Measurements from ENCODE around the gene ZSWIM4.

ZSWIM4 gene

GRCh38 chr19:13757805-13758772 is 37.2 kb upstream of the ZSWIM4 start:
- POLR2A ChIA-PET, result no interaction called here
- DNase-seq (ENCODE audit: extremely low spot score), result no peak
- TF ChIP-seq FOXM1 (IDR thresholded peaks at IDR 0.05; ENCODE audit: borderline replicate concordance), result no peak
- CTCF ChIA-PET, result no interaction called here

GRCh38 chr19:13758795-13759194 is 36.4 kb upstream of the ZSWIM4 start:
- POLR2A ChIA-PET, result no interaction called here
- no peak for DNase-seq (ENCODE audit: extremely low spot score)
- CTCF ChIA-PET, result no interaction called here
- no peak for TF ChIP-seq FOXM1 (IDR thresholded peaks at IDR 0.05; ENCODE audit: borderline replicate concordance)

GRCh38 chr19:13761423-13761822 is 33.8 kb upstream of the ZSWIM4 start:
- CTCF ChIA-PET, result interaction anchor here (0.6 kb wide), 1 partner anchor 10 kb away, joined by 3 read pairs; no protein-coding TSS in a partner anchor
- POLR2A ChIA-PET, result interaction anchor here (1.5 kb wide), 1 partner anchor 13 kb away, joined by 6 read pairs; a partner anchor contains a TSS
- TF ChIP-seq L3MBTL2 (conservative IDR thresholded peaks at IDR 0.05), result no peak
- no peak for TF ChIP-seq ARNT (IDR thresholded peaks at IDR 0.05)
- TF ChIP-seq ZNF384 (IDR thresholded peaks at IDR 0.05), result no peak
- TF ChIP-seq NFRKB (IDR thresholded peaks at IDR 0.05), result no peak
- no peak for TF ChIP-seq FOXM1 (IDR thresholded peaks at IDR 0.05; ENCODE audit: borderline replicate concordance)
- no peak for TF ChIP-seq CTBP1 (IDR thresholded peaks at IDR 0.05; ENCODE audit: borderline replicate concordance)
- TF ChIP-seq SP1 (IDR thresholded peaks at IDR 0.05), result no peak
- no peak for TF ChIP-seq HDGF (IDR thresholded peaks at IDR 0.05; ENCODE audit: borderline replicate concordance)
- TF ChIP-seq ELF4 (IDR thresholded peaks at IDR 0.05), result no peak
- TF ChIP-seq FOXK2 (IDR thresholded peaks at IDR 0.05), result no peak
- no peak for DNase-seq (ENCODE audit: extremely low spot score)

- no peak for TF ChIP-seq FOXK2 (IDR thresholded peaks at IDR 0.05)
- CTCF ChIA-PET, result interaction anchor here (0.8 kb wide), 1 partner anchor 99 kb away, joined by 8 read pairs; no protein-coding TSS in a partner anchor
- POLR2A ChIA-PET, result interaction anchor here (1.0 kb wide), 1 partner anchor 31 kb away, joined by 4 read pairs; no protein-coding TSS in a partner anchor
- DNase-seq (ENCODE audit: extremely low spot score), result no peak
Observed at GRCh38 chr19:13762635-13763235, 32.5 kb upstream of the ZSWIM4 start.

GRCh38 chr19:13763265-13763664 is 32.0 kb upstream of the ZSWIM4 start:
- TF ChIP-seq LEF1 (IDR thresholded peaks at IDR 0.05; ENCODE audit: borderline replicate concordance), result no peak
- no peak for TF ChIP-seq PKNOX1 (IDR thresholded peaks at IDR 0.05)
- no peak for TF ChIP-seq FOXM1 (IDR thresholded peaks at IDR 0.05; ENCODE audit: borderline replicate concordance)
- TF ChIP-seq ELF4 (IDR thresholded peaks at IDR 0.05), result no peak
- no peak for TF ChIP-seq FOXA1 (IDR thresholded peaks at IDR 0.05)
- no peak for TF ChIP-seq SP1 (IDR thresholded peaks at IDR 0.05)
- no peak for DNase-seq (ENCODE audit: extremely low spot score)
- ChIA-PET CTCF (interaction anchor here (0.8 kb wide), 1 partner anchor 99 kb away, joined by 8 read pairs; no protein-coding TSS in a partner anchor), POLR2A (interaction anchor here (1.0 to 1.5 kb wide), 2 partner anchors 15 to 32 kb away, joined by 4 to 16 read pairs; a partner anchor contains a TSS)

GRCh38 chr19:13764101-13764807 is 31.0 kb upstream of the ZSWIM4 start, which contains the start of gene MRI1:
Gene MRI1, plus strand, starts transcription at chr19:13764522. Its CDS starts 67 bp downstream, at chr19:13764589.
- TF ChIP-seq FOXA1 (IDR thresholded peaks at IDR 0.05), result no peak
- TF ChIP-seq TARDBP (IDR thresholded peaks at IDR 0.05), result peak; percentile 71; the same call in 1 of the 2 replicates
- CTCF ChIA-PET, result interaction anchor here (0.6 kb wide), 1 partner anchor 90 kb away, joined by 3 read pairs; no protein-coding TSS in a partner anchor
- DNase-seq (ENCODE audit: extremely low spot score), result peak; percentile 87
- POLR2A ChIA-PET, result interaction anchor here (0.6 to 2.1 kb wide), 12 partner anchors 8 to 612 kb away, joined by 3 to 31 read pairs (median 5); partner anchors contain the start of genes C19orf53 and ZSWIM4

- ChIA-PET POLR2A (interaction anchor here (1.0 to 2.1 kb wide), 9 partner anchors 9 to 90 kb away, joined by 3 to 31 read pairs (median 6); partner anchors contain the start of genes C19orf53 and ZSWIM4), CTCF (no interaction called here)
- TF ChIP-seq PKNOX1 (IDR thresholded peaks at IDR 0.05) (no peak), NFRKB (IDR thresholded peaks at IDR 0.05) (no peak), FOXA1 (IDR thresholded peaks at IDR 0.05) (no peak), FOXM1 (IDR thresholded peaks at IDR 0.05; ENCODE audit: borderline replicate concordance) (no peak), L3MBTL2 (conservative IDR thresholded peaks at IDR 0.05) (no peak), ZNF384 (IDR thresholded peaks at IDR 0.05) (no peak), BHLHE40 (IDR thresholded peaks at IDR 0.05; ENCODE audit: borderline replicate concordance) (no peak), SP1 (IDR thresholded peaks at IDR 0.05) (no peak), FOXK2 (IDR thresholded peaks at IDR 0.05) (no peak), TARDBP (IDR thresholded peaks at IDR 0.05) (no peak), HDGF (IDR thresholded peaks at IDR 0.05; ENCODE audit: borderline replicate concordance) (no peak), CTBP1 (IDR thresholded peaks at IDR 0.05; ENCODE audit: borderline replicate concordance) (no peak), LEF1 (IDR thresholded peaks at IDR 0.05; ENCODE audit: borderline replicate concordance) (no peak), SUZ12 (IDR thresholded peaks at IDR 0.05) (no peak), ELF4 (IDR thresholded peaks at IDR 0.05) (no peak), ARNT (IDR thresholded peaks at IDR 0.05) (no peak)
- DNase-seq (ENCODE audit: extremely low spot score), result no peak
Observed at GRCh38 chr19:13764821-13765394, 30.3 kb upstream of the ZSWIM4 start.

Measured in HEK293T (cell line).